CD4-positive, alpha-beta T cell treated with Interferon gamma for 1 hour (primary cell): ENCODE results near the gene ST3GAL3.
"Not testable (repeated sequence)": the region's sequence is repeated elsewhere in the genome, so short reads cannot be mapped to it uniquely, and the experiment has no call there.

Experiments
- DNase-seq: peaks from one replicate; pipeline ENCODE4 v3.0.0-alpha.2; 2020

ST3GAL3 gene

DNA sequence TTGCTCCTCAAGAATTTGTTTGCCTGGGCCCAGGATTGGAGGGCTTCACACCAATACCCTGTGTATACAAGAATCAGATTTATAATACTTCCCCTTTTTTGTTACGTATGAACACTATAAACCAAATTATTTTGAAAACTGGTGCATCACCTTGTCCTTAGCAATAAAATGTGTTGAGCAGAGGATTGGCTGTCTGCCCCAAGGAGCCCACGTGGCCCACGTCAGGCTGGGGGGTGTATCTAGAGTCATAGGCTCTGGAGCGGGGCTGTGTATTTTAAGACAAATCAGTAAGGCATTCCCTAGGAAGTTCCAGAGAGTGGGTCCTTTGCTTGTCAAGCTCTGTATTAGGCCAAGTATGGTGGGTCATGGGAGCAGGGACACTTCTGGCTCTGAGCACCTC, 2.0 kb upstream of the ST3GAL3 start:
- no peak for DNase-seq

GRCh38 chr1:43705982-43706597, 1.2 kb upstream of the ST3GAL3 start:
- no peak for DNase-seq

DNA sequence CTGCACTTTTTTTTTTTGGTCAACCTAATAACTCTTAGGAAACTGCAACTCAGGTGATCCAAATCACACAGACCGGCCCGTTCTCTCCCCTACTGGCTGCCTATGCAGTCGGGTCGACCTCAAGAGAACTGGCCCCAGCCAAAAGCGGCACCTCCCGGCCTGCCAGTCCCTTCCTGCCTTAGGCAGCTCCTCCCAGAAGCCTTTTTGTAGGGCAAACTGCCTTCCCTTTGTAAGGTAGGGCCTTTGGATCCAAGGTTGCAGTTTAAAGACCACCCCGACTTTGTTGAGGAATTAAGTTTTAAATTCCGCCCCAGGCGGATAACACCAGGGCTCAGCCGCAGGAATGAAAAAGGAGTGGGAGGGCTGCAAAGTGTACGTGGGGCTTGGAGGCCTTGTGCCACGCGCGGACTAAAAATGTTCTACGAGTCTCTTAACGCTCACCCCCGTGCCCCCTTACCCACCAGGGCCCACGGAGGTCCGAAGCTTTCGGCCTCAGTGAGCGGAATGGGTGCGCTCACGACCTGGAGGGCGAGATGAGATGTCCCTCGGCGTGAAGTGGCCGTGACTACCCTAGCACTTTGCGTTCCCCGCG, 642 bp upstream of the ST3GAL3 start:
- DNase-seq: no peak

DNA sequence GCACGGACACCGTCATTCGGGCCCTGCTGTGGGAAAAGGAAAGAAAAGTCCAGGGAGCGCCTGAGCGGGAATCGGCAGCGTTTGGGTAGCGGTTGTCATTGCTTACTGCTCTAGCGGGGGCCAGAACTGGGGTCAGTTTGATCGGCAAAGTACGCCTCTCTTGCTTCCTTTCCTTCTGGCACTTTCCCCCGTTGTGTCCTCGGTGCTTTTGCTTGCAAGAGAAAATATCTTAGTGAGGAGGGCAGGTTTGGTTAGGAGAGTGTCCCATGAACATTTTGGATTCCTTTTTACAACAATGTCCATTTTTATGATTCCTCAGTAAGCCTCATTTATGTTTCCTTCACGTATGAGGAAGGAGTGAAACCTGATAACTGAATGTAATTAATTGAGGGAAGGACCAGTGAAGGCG, 670 bp downstream of the ST3GAL3 start:
- DNase-seq: no peak

GRCh38 chr1:43711049-43711448, 3.7 kb downstream of the ST3GAL3 start:
- DNase-seq: no peak

DNA sequence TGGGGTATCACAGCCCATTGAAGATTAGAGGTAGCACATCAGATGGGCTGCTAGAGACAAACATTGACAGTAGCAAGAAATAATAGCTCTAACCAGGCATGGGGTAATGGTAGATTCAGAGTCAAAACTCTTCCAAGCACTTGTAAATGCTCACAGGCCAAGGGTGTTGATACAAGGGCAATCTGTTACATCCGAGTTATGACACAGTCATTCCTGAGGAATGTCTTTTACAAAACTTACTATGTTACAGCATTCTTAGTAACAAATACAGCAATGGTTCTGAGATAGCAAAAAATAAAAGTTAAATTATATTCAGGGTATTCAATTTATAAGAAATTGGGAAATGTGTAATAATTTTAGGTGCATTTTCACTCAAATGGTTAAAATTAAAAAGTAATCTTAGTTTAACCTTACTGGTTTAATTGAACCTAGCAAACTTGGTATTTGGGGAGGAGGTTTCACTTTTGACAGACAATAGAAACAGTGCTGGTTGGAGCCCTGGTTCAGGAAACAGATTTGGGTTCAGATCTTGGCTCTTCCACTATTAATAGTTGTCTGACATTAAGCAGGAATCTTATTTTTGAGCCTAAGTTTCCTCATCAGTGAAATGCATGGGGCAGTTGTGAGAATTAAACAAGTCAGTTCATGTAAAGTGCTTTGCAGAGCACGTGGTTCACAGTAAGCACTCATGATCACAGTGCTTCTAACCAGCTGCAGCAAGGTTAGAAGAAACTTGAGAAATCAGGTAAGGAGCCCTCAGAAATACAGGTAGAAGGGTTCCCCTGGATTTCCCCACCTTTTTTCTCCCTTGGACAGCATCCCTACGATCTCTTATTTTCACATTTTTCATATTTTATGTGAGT, 4.4 kb downstream of the ST3GAL3 start:
- DNase-seq: no peak

- DNase-seq: no peak
Measured at GRCh38 chr1:43716559-43717281, 9.4 kb downstream of the ST3GAL3 start.

- no peak for DNase-seq
Measured at GRCh38 chr1:43719063-43719462, 11.7 kb downstream of the ST3GAL3 start.

GRCh38 chr1:43719670-43720419, 12.5 kb downstream of the ST3GAL3 start:
- DNase-seq: not testable (repeated sequence)

DNA sequence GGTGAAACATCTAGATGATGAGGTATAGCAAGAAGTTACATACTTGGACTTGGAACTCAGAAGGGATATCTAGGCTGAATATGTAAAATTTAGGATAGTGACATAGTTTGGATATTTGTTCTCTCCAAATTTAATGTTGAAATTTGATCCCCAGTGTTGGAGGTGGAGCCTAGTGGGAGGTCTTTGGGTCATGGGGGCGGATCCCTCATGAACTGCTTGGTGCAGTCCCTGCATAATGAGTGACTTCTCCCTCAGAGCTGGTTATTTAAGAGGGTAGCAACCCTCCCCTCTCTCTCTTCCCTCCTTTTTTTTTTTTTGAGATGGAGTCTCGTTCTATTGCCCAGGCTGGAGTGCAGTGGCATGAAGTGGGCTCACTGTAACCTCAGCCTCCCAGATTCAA, 15.5 kb downstream of the ST3GAL3 start:
- no peak for DNase-seq

DNA sequence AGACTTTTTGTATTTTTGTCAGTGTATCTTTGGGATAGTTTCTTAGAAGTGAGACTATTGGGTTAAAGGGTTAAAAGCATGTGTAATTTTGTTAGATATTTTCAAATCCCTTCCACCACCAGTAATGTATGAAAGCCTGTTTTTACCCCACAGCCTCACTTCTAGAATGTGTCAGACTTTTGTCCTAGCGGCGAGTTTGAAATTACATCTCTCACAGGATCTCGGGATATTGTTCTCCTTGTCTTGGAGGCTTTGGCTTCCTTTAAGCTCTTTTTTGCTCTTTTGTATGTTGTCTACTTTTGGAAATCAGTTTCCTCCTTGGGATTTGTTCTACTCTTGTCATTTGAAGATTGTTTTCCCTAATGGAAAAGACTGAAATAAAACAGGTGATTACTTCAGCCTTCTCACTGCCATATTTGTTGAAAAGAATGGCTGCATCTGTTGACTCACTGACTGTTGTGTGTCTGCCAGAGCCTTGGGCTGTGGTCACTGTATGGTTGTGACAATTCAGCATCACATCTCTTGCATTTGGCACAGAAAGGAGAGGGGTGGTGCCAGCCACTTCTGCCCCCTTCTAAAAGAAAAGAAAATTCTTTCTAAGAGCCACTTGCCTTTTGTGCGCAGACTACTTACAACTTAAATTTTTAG, 22.6 kb downstream of the ST3GAL3 start:
- no peak for DNase-seq

GRCh38 chr1:43731867-43732531, 24.7 kb downstream of the ST3GAL3 start:
- DNase-seq: no peak

DNA sequence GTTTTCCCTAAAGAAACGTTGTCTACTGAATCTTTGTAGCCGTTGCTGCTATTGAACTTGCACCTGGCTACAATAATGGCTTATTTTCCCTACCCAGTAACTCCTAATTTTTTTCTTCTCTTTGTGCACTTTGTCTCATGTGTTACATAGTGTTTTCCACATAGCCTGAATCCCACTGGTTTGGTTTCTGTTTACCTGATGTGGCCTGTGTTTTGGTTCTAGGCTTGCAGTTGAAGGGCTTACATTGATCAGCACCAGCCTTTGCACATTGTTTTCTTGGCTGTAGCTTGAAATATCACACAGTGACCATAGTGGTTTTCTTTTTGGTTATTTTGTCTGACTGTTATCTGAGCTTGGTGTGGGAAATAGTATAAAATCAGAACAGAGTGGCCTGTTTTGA, 29.5 kb downstream of the ST3GAL3 start:
- no peak for DNase-seq

- DNase-seq: no peak
Measured at GRCh38 chr1:43742026-43742425, 34.7 kb downstream of the ST3GAL3 start.

DNA sequence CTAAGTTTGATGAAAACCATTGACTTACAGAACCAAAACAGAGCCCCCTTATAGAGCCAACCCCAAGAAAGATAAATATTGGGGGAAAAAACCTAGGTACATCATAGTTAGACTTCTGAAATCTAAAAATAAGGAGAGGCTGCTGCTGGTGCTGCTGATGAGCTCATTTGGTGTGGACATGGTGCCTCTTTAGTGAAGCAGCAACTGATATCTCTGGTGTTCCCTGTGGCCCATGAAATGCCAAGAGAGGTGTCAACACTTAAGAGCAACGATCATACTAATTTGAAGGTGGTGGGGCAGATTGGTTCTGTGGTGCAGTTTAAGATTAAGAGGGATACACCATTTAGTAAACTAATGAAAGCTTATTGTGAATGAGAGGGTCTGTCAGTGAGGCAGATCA, 35.9 kb downstream of the ST3GAL3 start:
- no peak for DNase-seq

GRCh38 chr1:43747736-43748135, 40.4 kb downstream of the ST3GAL3 start:
- no peak for DNase-seq

DNA sequence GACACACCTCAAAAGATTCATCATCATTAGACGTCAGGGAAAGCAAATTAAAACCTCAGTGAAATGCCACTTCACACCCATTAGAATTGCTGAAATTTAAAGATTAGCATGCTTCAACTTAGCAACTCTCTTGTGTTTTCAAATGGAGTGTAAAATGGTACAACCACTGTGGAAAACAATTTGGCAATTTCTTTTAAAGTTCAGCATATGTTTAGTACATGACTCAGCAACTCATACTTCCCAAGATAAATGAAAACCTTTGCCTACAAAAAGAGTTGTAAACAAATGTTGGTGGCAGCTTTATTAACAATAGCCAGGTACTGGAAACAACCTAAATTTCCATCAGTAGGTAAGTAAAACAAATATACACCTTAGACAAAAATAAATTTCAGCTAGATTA, 42.7 kb downstream of the ST3GAL3 start:
- DNase-seq: no peak

GRCh38 chr1:43753422-43753821, 46.1 kb downstream of the ST3GAL3 start:
- DNase-seq: no peak

- DNase-seq: no peak
Measured at GRCh38 chr1:43754892-43755291, 47.6 kb downstream of the ST3GAL3 start.

DNA sequence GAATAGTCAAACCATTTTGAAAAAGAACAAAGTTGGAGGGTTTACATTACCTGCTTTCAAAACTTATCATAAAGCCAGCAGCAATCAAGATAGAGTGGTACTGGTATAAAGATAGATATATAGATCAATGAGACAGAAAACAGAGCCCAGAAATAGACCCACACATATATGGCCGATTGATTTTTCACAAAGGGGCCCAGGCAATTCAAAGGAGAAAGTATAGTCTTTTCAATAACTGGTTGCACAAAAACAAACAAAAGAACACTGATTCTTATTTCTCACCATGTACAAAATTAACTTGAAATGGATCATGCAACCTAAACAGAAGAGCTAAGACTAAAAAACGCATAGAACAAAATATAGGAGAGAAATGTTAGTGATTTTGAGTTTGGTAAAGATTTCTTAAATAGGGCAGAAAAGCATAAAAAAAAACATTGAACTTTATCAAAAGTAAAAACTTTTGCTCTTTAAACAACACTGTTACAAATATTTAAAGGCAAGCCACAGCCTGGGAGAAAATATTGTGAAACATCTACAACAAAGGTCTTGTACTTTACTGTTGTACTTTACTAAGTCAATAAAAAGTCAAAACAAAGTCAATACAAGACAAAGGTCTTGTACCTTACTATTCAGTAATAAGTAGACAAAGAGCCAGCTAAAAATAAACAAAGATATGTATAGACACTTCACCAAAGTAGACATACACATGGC, 50.2 kb downstream of the ST3GAL3 start:
- DNase-seq: no peak

DNA sequence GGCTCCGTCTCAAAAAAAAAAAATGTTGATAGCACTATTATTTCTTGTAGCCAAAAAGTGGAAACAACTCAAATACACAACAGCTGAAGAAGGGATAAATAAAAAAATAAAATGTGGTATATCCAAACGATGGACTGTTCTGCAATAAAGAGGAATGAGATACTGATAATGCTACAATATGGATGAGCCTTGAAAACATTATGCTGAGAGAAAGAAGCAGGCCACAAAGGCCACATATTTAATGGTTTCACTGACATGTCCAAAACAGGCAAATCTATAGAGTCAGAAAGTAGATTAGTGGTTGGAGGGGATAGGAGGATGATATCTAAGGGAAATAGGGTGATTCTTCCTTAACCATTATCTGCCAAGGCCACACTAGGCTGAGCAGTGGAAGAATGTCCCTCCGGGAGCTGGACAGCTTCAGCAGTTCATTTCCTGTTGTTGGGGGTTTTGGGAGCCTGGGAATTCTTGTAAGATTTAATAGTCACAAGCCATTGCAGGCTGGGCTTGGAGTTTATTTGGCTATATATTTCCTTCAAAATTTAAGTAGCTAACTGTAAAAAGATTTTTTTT, 53.5 kb downstream of the ST3GAL3 start:
- DNase-seq: no peak
